ENCODE measurements around the gene SPANXA2. TPM values are rescaled to one million over a fixed set of nuclear protein-coding genes. Genes with fewer than 3 reads are reported as not detected.
"Not testable (repeated sequence)": the region's sequence is repeated elsewhere in the genome, so short reads cannot be mapped to it uniquely, and the experiment has no call there.

Gene SPANXA2, protein sequence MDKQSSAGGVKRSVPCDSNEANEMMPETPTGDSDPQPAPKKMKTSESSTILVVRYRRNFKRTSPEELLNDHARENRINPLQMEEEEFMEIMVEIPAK
- not detected in 2 replicates for total RNA-seq (ENCODE audit: low replicate concordance)
- long read RNA-seq = 0 reads

DNA sequence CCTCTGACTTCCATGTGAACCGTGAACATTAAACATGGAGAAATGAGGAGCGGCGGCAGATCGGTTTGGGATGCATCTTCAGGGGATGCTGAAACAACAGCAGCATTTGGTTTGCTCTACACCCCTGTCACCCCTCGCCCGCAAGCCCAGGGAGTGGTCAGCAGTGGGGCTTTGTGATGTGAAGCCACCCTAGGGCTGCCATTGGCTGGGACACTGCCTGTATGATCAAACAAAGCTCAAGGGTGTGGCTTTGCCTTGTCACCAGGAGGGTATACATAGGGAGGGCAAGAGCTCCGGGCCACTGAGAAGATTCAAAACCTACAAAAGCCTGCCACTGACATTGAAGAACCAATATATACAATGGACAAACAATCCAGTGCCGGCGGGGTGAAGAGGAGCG lies at the start of gene SPANXA2:
Gene SPANXA2 (plus strand): TSS at position 301 of the 400 bp plus-strand sequence. CDS start 60 bp downstream, at position 361.
- not testable (repeated sequence) for H3K27ac Mint-ChIP-seq; H3K27me3 Mint-ChIP-seq; DNase-seq (ENCODE audit: extremely low spot score, unreplicated experiment); H3K9me3 Mint-ChIP-seq; H3K36me3 Mint-ChIP-seq; H3K4me3 Mint-ChIP-seq; H3K4me1 Mint-ChIP-seq (ENCODE audit: unreplicated experiment)

DNA sequence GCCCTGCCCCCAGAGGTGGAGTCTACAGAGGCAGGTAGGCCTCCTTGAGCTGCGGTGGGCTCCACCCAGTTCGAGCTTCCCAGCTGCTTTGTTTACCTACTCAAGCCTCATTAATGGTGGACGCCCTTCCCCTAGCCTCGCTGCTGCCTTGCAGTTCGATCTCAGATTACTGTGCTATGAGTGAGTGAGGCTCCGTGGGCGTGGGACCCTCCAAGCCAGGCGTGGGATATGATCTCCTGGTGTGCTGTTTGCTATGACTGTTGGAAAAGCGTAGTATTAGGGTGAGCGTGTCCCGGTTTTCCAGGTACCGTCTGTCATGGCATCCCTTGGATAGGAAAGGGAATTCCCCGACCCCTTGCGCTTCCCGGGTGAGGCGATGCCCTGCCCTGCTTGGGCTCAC lies 47.0 kb upstream of the SPANXA2 start:
- H3K4me3 Mint-ChIP-seq, H3K9me3 Mint-ChIP-seq, H3K27me3 Mint-ChIP-seq: not testable (repeated sequence)

DNA sequence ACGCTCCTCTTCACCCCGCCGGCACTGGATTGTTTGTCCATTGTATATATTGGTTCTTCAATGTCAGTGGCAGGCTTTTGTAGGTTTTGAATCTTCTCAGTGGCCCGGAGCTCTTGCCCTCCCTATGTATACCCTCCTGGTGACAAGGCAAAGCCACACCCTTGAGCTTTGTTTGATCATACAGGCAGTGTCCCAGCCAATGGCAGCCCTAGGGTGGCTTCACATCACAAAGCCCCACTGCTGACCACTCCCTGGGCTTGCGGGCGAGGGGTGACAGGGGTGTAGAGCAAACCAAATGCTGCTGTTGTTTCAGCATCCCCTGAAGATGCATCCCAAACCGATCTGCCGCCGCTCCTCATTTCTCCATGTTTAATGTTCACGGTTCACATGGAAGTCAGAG lies 4.9 kb upstream of the SPANXA2 start, which contains the start of gene SPANXA1:
Gene SPANXA1 (minus strand): TSS at position 101 of the 400 bp plus-strand sequence. CDS start 60 bp downstream, at position 41.
- H3K4me1 Mint-ChIP-seq (ENCODE audit: unreplicated experiment); H3K27me3 Mint-ChIP-seq; H3K9me3 Mint-ChIP-seq; H3K4me3 Mint-ChIP-seq; H3K36me3 Mint-ChIP-seq; DNase-seq (ENCODE audit: extremely low spot score, unreplicated experiment); H3K27ac Mint-ChIP-seq: not testable (repeated sequence)

More for the DNA sequence above, 47.0 kb upstream of the SPANXA2 start:
- not testable (repeated sequence) for H3K27ac Mint-ChIP-seq; H3K36me3 Mint-ChIP-seq; DNase-seq (ENCODE audit: extremely low spot score, unreplicated experiment); H3K4me1 Mint-ChIP-seq (ENCODE audit: unreplicated experiment)

DNA sequence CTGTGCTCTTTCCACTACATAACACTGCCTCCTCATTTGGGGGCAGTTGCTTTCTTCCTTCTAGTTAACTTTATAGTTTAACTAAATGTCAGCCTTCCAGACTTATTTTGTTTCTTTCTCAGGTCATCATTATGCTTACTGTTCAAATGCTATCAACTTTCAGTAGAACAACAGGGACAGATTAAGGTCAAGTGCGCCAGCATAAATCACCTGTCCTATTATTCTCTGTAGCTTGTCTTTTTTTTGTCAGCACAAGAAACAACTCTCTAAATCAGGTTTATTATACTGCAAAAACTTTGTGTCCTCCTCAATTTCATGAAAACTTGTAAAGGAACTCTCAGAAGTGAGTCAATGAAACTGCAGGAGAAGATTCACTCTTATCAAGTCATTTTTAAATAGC lies 19.6 kb downstream of the SPANXA2 start:
- TF ChIP-seq, protein P1, sequence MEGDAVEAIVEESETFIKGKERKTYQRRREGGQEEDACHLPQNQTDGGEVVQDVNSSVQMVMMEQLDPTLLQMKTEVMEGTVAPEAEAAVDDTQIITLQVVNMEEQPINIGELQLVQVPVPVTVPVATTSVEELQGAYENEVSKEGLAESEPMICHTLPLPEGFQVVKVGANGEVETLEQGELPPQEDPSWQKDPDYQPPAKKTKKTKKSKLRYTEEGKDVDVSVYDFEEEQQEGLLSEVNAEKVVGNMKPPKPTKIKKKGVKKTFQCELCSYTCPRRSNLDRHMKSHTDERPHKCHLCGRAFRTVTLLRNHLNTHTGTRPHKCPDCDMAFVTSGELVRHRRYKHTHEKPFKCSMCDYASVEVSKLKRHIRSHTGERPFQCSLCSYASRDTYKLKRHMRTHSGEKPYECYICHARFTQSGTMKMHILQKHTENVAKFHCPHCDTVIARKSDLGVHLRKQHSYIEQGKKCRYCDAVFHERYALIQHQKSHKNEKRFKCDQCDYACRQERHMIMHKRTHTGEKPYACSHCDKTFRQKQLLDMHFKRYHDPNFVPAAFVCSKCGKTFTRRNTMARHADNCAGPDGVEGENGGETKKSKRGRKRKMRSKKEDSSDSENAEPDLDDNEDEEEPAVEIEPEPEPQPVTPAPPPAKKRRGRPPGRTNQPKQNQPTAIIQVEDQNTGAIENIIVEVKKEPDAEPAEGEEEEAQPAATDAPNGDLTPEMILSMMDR (conservative IDR thresholded peaks at IDR 0.05) = no peak
- no peak overlapping the region for H3K4me3 Mint-ChIP-seq
- H3K27ac Mint-ChIP-seq = no peak overlapping the region

DNA sequence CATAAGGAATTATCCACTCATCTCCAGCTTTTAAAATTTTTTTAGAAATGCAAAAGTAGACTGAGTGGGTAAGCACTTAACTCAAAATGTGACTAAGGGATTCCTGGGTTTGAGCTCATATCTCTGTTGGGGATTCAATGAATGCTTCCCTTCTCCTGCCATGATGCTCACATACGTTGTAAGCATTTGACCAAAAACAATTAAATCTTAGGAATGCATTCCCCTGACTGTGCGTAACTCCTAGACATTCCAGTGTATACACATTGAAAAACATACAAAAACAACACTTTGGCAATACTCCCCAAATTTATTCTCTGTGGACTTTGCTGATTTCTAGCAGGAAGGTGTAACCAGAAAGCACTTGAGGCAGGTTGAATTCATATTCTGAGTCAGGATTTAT lies 29.8 kb downstream of the SPANXA2 start:
- TF ChIP-seq, protein P1 (conservative IDR thresholded peaks at IDR 0.05) = no peak
- H3K4me1 Mint-ChIP-seq (ENCODE audit: unreplicated experiment) = no peaks in the 10 kb centered on the region
- H3K9me3 Mint-ChIP-seq = peaks cover 4% of the 10 kb centered on the region
- DNase-seq (ENCODE audit: extremely low spot score, unreplicated experiment) = no peak
- H3K27ac Mint-ChIP-seq = no peak overlapping the region
- no peak overlapping the region for H3K4me3 Mint-ChIP-seq
- no peaks in the 10 kb centered on the region for H3K27me3 Mint-ChIP-seq
- no peaks in the 10 kb centered on the region for H3K36me3 Mint-ChIP-seq

More for the DNA sequence above, 19.6 kb downstream of the SPANXA2 start:
- H3K9me3 Mint-ChIP-seq = no peaks in the 10 kb centered on the region
- DNase-seq (ENCODE audit: extremely low spot score, unreplicated experiment) = no peak
- no peaks in the 10 kb centered on the region for H3K4me1 Mint-ChIP-seq (ENCODE audit: unreplicated experiment)
- no peaks in the 10 kb centered on the region for H3K27me3 Mint-ChIP-seq
- no peaks in the 10 kb centered on the region for H3K36me3 Mint-ChIP-seq

DNA sequence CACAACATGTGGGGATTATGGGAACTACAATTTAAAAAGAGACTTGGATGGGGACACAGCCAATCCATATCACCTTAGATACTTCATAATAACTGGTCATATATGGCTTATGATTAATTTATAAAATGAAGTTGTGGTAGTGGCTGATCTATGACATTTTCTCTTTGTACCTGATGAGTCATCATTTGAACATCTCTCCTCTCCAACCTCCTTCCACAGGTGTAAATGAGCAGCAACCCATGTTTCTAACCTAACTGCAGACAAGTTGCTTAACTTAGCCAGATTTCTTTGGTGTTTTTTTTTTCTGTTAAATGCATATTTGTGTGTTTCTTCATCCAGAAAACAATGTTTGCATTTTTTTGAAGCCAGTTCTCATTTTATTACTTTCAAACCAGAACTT lies 42.6 kb downstream of the SPANXA2 start:
- Mint-ChIP-seq H3K27me3 (no peaks in the 10 kb centered on the region), H3K36me3 (no peaks in the 10 kb centered on the region), H3K4me3 (no peak overlapping the region), H3K4me1 (ENCODE audit: unreplicated experiment) (no peaks in the 10 kb centered on the region), H3K9me3 (peaks cover 4% of the 10 kb centered on the region), H3K27ac (no peak overlapping the region)
- no peak for DNase-seq (ENCODE audit: extremely low spot score, unreplicated experiment)
- TF ChIP-seq, protein P1 (conservative IDR thresholded peaks at IDR 0.05) = no peak

DNA sequence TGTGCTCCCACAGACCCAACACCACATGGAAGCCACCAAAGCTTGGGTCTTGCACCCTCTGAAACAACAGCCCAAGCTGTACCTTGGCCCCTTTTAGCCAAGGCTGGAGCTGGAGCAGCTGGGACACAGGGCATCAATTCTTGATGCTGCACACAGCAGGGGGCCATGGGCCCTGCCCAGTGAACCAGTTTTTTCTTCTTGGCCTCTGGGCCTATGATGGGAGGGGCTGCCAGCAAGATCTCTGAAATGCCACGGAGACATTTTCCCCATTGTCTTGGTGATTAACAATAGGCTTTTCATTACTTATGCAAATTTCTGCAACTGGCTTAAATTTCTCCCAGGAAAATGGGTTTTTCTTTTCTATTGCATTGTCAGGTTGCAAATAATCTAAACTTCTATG lies 49.0 kb downstream of the SPANXA2 start:
- H3K9me3 Mint-ChIP-seq = peaks cover 4% of the 10 kb centered on the region
- no peak overlapping the region for H3K4me3 Mint-ChIP-seq
- TF ChIP-seq, protein P1 (conservative IDR thresholded peaks at IDR 0.05) = no peak
- no peaks in the 10 kb centered on the region for H3K27me3 Mint-ChIP-seq
- no peak overlapping the region for H3K27ac Mint-ChIP-seq
- no peak for DNase-seq (ENCODE audit: extremely low spot score, unreplicated experiment)
- no peaks in the 10 kb centered on the region for H3K4me1 Mint-ChIP-seq (ENCODE audit: unreplicated experiment)
- H3K36me3 Mint-ChIP-seq = no peaks in the 10 kb centered on the region

Other genes starting within 250 kb of the SPANXA2 start
- not detected in 2 replicates for gene SPANXA1, start 5.0 kb upstream of the SPANXA2 start, total RNA-seq (ENCODE audit: low replicate concordance)
- gene SPANXD, start 109.0 kb downstream of the SPANXA2 start, total RNA-seq (ENCODE audit: low replicate concordance) = not detected in 2 replicates
- gene MAGEC3, start 248.6 kb downstream of the SPANXA2 start, total RNA-seq (ENCODE audit: low replicate concordance) = 0.14 TPM in 1 of 2 replicates, not detected in the other

Measured in type B pancreatic cell (in vitro differentiated cells).